ENCODE data around the gene COX6A2.
A peak's percentile ranks its signal among the peaks of the same experiment; 100 is the strongest.

The COX6A2 gene

GRCh38 chr16:31428279-31428597 lies at the start of gene COX6A2:
Gene COX6A2, minus strand, starts transcription at chr16:31428360. Its CDS starts 35 bp downstream, at chr16:31428325.
- DNase-seq, result no peak

GRCh38 chr16:31477220-31478216 lies 49.4 kb upstream of the COX6A2 start:
- DNase-seq, result peak in 1 of 2 donors; percentile 33

- peak; percentile 93 to 94 for DNase-seq
Measured at GRCh38 chr16:31476303-31477219, 48.4 kb upstream of the COX6A2 start.

- DNase-seq, result no peak
Measured at GRCh38 chr16:31475946-31476302, 47.8 kb upstream of the COX6A2 start.

GRCh38 chr16:31474773-31475738 lies 46.9 kb upstream of the COX6A2 start:
- DNase-seq, result no peak

- no peak for DNase-seq
Measured at GRCh38 chr16:31474173-31474714, 46.1 kb upstream of the COX6A2 start.

GRCh38 chr16:31473264-31473984 lies 45.3 kb upstream of the COX6A2 start:
- no peak for DNase-seq

GRCh38 chr16:31472709-31473203 lies 44.6 kb upstream of the COX6A2 start:
- DNase-seq, result peak in 1 of 2 donors; percentile 36

GRCh38 chr16:31471875-31472708 lies 43.9 kb upstream of the COX6A2 start, which contains the start of gene TGFB1I1:
Gene TGFB1I1, plus strand, starts transcription at chr16:31472152. Its CDS starts 37 bp downstream, at chr16:31472189.
- DNase-seq, result no peak

GRCh38 chr16:31471241-31471874 lies 43.2 kb upstream of the COX6A2 start:
- DNase-seq, result no peak

- no peak for DNase-seq
Measured at GRCh38 chr16:31470615-31471014, 42.5 kb upstream of the COX6A2 start.

- DNase-seq, result no peak
Measured at GRCh38 chr16:31467858-31468257, 39.7 kb upstream of the COX6A2 start.

- DNase-seq, result no peak
Measured at GRCh38 chr16:31467151-31467773, 39.1 kb upstream of the COX6A2 start.

GRCh38 chr16:31466381-31466841 lies 38.3 kb upstream of the COX6A2 start:
- DNase-seq, result no peak

- DNase-seq, result no peak
Measured at GRCh38 chr16:31465788-31466370, 37.7 kb upstream of the COX6A2 start.

GRCh38 chr16:31464781-31465260 lies 36.7 kb upstream of the COX6A2 start:
- DNase-seq, result no peak

GRCh38 chr16:31464348-31464769 lies 36.2 kb upstream of the COX6A2 start:
- no peak for DNase-seq
